ENCODE data around the gene DPP6. TPM values are rescaled to one million over a fixed set of nuclear protein-coding genes. Genes with fewer than 3 reads are reported as not detected.
"Not testable (repeated sequence)": the region's sequence is repeated elsewhere in the genome, so short reads cannot be mapped to it uniquely, and the experiment has no call there.

Gene DPP6
- total RNA-seq, 1 experiment from 2014 or later, result 1.3 TPM

DNA sequence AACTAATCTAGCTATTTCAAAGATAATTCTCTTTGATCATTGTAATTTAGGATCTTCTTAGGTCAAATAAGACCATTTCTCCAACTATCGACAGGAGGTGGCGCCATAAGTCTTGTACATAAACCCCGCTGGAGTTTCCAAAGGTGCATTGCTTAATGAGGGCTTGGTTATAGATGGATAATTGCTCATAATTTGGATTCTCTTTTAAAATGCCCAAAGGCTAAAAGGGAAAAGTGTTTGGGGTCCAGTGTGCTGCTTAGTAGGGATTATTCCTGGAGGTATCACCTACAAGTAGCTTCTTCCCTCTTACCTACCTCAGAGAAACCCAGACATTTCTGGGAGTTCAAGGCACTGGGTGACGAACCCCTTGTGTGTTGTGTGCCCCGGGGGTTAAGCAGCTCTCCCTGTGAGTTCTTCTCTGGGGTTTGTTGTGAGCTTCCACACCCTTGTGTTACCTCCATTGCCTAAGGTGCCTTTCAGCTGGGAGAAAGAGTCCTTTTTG is 875.5 kb downstream of the DPP6 start:
- DNase-seq (ENCODE audit: low read depth), result peak; percentile 81

DNA sequence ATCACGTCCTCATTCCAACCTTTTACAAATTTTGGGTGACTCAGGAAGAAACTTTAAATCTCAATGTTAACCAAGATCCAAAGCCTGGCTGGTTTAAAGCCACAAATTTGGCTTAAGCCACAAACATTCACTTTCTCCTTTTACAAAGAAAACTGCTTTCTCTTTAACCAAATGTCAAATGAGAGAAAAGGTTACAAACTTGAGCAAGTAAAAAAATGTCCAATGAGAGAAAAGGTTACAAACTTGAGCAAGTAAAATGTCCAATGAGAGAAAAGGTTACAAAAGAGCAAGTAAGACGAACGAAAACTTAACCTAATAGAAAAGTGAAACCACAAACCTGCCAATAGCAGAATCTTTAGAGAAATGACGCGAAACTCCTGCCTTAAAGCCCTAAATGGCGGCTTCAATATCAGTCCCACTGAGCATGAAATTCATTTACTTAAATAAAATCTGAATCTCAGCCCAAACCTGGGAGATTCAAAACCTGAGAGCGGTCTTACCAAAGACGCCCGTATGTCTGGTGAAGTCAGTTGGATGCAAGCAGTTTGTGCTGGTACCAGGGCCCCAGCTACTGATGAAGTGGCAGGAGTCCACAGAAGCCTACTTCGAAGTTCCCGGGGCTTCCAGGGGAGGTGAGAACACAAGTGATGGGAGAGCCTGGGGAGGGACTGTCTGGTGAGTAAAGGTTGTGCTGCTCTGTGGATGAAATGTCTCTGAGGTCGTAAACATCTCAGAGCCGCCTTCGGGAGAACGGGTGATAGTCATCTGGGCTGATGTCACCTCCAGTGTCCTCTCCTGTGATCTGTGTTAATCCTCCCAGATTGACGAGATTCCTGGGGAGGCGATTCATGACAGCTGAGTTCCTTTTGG is 876.2 kb downstream of the DPP6 start:
- peak; percentile 95 for DNase-seq (ENCODE audit: low read depth)

DNA sequence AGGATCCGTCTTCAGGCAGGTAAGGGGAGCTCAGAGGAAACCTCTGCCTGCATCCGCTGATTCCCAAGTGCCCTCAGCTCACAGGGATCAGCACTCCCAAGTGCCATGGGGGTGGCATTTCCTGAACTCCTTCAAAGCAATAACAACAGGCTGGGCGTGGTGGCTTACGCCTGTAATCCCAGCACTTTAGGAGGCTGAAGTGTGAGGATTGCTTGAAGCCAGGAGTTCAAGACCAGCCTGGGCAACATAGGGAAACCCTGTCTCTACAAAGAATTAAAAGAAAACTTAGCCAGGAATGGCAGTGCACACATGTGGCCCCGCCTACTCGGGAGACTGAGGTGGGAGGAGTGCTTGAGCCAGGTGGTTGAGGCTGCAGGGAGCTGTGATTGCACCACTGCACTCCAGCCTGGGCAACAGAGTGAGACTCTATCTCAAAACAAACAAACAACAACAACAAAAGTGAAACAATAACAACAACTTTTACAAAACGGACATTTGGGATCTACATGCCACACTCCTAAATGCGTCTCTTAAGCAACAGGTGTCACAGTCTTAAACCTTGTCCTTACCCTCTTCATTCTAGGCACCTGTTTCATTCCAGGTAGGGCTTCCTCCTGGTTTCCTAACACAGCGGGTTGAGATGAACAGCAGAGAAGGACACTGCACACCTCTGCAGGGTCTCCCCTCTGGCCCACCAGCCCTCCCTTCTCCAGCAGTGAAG is 877.0 kb downstream of the DPP6 start:
- DNase-seq (ENCODE audit: low read depth), result no peak

DNA sequence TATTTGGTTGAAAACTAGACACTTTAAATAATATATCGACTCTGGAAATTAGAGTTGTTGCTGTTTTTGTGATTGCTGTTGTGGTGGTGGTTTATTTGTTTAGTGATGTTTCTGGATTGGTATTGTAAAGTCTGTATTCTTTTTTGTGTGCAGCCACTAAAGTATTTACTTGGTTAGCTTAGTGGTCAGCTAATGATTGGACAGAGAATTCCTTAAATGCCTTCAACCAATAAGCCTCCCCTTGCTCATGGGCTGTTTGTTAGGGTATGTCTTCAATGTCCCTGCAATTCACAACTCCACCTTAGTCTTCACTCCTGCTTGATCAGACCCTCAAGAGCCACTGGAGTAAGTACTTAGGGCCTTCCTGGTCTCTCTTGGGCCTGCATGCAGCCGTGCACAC is 879.7 kb downstream of the DPP6 start:
- DNase-seq (ENCODE audit: low read depth), result no peak

DNA sequence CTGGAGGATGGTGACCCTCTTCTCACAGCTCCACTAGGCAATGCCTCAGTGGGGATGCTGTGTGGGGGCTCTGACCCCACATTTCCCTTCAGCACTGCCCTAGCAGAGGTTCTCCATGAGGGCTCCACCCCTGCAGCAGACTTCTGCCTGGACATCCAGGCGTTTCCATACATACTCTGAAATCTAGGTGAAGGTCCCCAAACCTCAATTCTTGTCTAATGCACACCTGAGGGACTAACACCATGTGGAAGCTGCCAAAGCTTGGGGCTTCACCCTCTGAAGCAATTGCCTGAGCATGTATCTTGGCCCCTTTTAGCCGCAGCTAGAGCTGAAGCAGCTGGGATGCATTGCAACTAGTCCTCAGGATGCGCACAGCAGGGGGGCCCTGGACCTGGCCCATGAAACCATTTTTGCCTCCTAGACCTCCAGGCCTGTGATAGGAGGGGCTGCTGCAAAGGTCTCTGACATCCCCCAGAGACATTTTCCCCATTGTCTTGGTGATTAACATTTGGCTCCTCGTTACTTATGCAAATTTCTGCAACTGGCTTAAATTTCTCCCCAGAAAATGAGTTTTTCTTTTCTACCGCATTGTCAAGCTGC is 882.3 kb downstream of the DPP6 start:
- DNase-seq (ENCODE audit: low read depth), result not testable (repeated sequence)

DNA sequence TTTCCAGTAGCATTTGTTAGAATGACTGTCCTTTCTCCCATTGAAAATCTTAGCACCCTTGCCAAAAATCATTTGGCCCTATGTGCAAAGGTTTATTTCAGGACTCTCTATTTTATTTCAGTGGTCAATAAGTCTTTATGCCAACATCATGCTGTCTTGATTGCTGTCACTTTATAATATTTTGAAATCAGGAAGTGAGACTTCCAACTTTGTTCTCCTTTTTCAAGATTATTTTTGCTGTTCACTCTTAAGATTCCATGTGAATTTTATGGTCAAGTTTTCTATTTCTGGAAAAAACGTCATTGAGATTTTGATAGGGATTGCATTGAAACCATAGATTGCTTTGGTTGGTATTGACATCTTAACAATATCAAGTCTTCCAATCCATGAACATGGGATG is 885.6 kb downstream of the DPP6 start:
- no peak for DNase-seq (ENCODE audit: low read depth)

DNA sequence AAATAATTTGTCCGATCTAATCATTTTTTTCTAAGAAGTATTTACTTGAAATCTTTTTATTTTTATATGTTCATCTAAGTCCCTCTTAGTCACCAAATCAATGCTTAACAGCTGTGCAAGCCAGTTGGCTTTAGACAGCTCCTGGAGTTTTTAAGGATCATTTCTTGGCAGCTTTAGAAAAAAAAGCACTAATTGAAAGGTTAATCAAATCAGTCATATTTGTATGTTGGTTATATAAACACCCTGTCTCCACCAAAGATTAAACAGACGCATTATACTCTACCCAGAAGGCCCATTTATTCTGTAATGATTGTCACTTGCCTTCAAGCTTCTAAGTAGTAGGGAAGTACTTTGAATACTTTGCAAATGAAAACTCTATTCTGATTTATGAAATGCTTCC is 890.5 kb downstream of the DPP6 start:
- DNase-seq (ENCODE audit: low read depth), result no peak
